GM23338 (cell line): ENCODE measurements around the gene CLASP2.

Experiments used
- CREB1 ChIP-seq: fragments of 250-450 bp; sonication (Bioruptor Pico); IDR thresholded peaks from 2 replicates; pipeline ENCODE4 v1.5.0; 2020; ENCODE audit warnings: low read depth, mild to moderate bottlenecking, moderate library complexity
- EZH2phosphoT487 ChIP-seq: fragments of 200-600 bp; sonication (generic); IDR thresholded peaks from one replicate; pipeline ENCODE4 v1.8.1; 2018; ENCODE audit warnings: antibody characterized with exemption; ENCODE audit not compliant: unreplicated experiment
- JUNB ChIP-seq: IDR thresholded peaks from one replicate; pipeline ENCODE4 v1.6.1; 2016; ENCODE audit warnings: antibody characterized with exemption; ENCODE audit not compliant: unreplicated experiment
- POLR2AphosphoS5 ChIP-seq: IDR thresholded peaks from 2 replicates; pipeline ENCODE4 v1.6.1; 2016; ENCODE audit warnings: antibody characterized with exemption, low read depth
- ZNF114 ChIP-seq: fragments of 250-450 bp; sonication (Bioruptor Pico); IDR thresholded peaks from 2 replicates; pipeline ENCODE4 v1.5.0; 2020; ENCODE audit warnings: mild to moderate bottlenecking, moderate library complexity
- TF ChIP-seq, protein P1 (sequence below), 2 experiments: fragments of 200-600 bp in 1 of 2; sonication (generic) in 1 of 2; conservative IDR thresholded peaks; 2 replicates each; pipeline versions ENCODE4 v1.5.1 to v1.6.1; 2016 to 2017; ENCODE audit warnings: antibody characterized with exemption in 2 of 2, low read depth in 2 of 2, mild to moderate bottlenecking in 2 of 2, moderate library complexity in 1 of 2
- TF ChIP-seq, protein P2 (sequence below): IDR thresholded peaks from 2 replicates; pipeline ENCODE4 v1.6.1; 2016; ENCODE audit warnings: antibody characterized with exemption

DNA sequence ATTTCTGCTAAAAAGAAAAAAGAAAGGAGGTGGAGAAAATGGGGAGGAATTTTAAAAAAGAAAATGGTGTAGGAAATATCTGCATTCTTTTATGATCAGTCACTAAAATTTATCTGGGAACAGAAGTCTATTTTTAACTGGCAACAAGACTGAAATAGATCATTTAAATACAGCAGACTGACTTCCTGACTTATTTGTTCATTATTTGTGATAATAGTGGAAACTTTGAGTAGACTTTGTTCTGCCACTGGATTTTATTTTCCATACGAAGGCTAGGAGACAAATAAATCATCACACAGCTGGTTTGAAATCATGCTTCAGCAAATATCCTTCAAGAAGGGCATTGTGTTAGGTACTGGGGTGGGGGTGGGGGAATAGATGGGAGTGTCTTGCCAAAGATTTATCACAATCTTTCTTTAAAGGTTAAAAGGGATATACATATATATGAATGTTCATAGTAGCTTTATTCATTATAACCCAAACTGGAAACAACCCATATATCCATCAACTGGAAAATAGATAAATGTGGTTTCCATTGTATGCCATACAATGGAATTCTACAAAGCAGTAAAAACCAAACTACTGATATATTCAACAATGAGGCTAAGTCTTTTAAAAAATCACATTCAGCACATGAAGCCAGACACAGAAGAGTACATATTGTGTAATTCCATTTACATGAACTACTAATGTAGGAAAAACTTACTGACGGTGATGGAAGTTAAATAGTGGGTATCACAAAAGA, 4.7 kb upstream of the CLASP2 start:
- TF ChIP-seq, protein P1, sequence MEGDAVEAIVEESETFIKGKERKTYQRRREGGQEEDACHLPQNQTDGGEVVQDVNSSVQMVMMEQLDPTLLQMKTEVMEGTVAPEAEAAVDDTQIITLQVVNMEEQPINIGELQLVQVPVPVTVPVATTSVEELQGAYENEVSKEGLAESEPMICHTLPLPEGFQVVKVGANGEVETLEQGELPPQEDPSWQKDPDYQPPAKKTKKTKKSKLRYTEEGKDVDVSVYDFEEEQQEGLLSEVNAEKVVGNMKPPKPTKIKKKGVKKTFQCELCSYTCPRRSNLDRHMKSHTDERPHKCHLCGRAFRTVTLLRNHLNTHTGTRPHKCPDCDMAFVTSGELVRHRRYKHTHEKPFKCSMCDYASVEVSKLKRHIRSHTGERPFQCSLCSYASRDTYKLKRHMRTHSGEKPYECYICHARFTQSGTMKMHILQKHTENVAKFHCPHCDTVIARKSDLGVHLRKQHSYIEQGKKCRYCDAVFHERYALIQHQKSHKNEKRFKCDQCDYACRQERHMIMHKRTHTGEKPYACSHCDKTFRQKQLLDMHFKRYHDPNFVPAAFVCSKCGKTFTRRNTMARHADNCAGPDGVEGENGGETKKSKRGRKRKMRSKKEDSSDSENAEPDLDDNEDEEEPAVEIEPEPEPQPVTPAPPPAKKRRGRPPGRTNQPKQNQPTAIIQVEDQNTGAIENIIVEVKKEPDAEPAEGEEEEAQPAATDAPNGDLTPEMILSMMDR (conservative IDR thresholded peaks at IDR 0.05; ENCODE audit: low read depth in 2 of 2), result no peak
- no peak for TF ChIP-seq JUNB
- TF ChIP-seq EZH2phosphoT487, result no peak
- TF ChIP-seq POLR2AphosphoS5, result no peak
- no peak for TF ChIP-seq CREB1
- TF ChIP-seq, protein P2, sequence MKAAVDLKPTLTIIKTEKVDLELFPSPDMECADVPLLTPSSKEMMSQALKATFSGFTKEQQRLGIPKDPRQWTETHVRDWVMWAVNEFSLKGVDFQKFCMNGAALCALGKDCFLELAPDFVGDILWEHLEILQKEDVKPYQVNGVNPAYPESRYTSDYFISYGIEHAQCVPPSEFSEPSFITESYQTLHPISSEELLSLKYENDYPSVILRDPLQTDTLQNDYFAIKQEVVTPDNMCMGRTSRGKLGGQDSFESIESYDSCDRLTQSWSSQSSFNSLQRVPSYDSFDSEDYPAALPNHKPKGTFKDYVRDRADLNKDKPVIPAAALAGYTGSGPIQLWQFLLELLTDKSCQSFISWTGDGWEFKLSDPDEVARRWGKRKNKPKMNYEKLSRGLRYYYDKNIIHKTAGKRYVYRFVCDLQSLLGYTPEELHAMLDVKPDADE, result no peak
- no peak for TF ChIP-seq ZNF114 (CRISPR knock-in tag)
